Measurements from ENCODE around the gene CNNM1.
A peak's percentile ranks its signal among the peaks of the same experiment; 100 is the strongest.

CNNM1 gene

DNA sequence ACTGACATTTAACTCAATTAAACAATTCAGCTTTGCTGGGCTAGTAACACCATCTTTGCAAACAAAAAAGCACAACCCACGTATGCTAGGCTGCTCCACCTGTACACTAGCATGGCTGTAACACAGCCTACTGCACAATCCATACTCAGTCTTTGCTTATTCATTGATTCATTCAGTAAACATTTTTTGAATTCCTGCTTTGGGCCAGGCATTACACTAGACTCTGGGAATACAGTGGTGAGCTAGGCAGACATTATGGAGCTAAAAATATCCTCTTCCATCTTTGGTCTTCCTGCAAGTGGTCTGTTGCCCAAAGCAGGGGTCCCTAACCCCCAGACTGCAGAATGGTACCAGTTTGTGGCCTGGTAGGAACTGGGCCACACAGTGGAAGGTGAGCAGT, 9.9 kb downstream of the CNNM1 start:
- DNase-seq: no peak

DNA sequence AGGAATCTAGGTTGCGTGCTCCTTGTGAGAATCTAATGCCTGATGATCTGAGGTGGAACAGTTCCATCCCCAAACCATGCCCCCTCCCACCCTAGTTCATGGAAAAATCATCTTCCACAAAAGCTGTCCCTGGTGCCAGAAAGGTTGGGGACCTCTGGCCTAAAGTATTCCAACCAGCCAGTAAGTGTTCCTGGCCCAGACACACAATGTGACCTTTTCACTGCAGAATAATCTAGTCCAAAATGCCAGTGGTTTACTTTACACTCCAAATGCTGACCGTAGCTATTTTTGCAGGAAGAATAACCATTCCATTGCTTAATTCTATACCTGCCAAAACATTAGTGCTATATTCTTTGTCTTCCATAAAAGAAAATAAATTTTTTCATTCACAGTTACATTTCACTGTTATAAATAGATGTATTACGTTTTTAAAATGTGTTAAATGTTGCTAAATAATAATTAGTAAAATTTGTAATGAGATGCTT, 10.4 kb downstream of the CNNM1 start:
- DNase-seq: no peak

DNA sequence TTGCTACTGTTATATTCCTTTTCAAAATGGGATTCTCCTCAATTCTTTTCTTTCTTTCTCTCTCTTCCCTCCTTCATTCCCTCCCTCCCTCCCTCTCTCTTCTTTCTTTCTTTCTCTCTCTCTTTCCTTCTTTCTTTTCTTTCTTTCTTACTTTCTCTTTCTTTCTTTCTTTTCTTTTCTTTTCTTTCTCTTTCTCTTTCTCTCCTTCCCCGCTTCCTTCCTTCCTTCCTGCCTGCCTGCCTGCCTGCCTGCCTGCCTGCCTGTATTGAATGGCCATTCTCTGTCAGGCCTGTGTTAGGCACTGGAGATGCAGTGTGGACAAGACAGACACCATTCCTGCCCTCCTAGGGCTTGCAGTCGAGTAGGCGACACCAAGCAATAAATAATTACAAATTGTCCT, 11.5 kb downstream of the CNNM1 start:
- no peak for DNase-seq

DNA sequence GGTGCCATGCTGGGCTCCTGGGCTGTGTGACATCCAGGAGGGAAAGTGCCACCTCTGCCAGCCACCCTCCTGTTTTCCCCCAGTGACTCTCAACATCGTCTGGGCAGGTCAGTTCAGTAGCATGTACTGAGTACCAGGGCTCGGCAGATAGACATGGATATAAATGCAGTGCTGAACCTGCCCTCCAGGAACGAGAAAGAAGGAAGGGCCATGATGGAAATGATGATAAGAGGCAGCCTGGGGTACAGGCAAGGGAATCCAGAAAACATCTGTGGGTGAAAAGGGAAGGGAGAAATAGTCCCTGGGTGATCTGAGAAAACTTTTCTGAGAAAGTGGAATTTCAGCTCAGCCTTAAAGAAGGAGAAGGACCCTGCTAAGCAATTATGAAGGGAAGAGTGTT, 12.1 kb downstream of the CNNM1 start:
- DNase-seq: no peak

DNA sequence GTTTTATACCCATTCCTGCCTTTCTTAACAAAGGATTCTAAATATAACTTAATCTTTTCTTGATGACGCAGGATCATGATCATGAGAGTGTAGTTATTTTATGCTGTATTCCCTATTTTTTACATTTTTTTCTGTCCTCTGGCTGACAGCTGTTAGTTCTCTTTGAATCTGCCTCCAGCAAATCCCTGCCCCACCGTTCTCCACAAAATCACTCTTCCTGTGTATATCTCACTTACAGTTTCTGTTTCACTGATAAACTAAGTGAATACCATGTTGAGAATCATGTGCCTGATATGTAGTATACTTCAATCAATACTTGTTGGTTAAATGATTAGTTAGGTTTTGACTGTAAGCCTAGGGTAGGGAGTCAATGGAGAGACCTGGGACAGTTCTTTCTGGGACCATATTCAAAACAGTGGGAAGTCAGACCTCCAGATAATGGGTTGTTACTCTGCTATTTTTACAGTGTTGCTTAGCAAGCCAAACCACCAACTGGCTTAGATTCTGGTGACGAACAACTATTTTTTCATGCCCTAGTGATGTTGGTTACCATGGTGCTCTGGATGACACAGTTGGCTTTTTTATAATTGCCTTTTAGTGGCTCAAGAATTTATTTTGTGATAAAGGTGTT, 12.8 kb downstream of the CNNM1 start:
- no peak for DNase-seq

DNA sequence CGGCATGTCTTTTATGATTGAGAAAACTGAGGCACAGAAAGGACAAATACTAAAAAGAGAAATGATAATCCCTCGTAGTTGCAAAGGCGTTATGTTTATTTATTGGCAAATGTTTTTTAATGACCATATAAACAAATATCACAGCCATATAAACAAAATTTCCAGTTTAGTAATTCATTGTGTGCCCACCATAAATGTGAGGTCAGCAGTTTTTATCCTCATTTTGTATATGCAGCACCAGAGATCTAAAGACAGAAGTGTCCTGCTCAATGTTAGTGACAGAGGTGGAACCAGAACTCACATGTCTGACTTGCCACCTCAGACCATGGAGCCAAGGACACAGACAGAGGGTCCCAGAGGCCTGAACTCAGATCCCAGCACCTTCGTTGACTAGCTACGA, 14.1 kb downstream of the CNNM1 start:
- no peak for DNase-seq

DNA sequence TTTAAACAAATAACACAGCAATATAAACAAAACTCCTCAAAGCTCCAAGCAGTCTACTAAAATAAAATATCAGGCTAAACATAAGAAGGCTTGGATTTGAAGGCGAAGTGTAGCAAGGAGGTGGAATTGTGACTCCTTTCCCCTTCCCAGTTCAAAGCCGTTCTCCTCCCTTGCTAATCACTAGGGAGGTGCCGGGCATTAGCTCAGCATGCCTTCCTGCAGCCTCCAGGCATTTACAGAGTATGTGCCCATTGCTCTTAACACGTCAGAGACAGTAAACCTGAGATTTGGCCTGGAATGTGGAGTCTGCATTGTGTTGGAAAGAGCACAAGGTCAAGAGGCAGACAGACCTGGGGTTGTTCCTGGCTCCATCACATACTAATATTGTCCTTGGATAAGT, 15.6 kb downstream of the CNNM1 start:
- DNase-seq: no peak

DNA sequence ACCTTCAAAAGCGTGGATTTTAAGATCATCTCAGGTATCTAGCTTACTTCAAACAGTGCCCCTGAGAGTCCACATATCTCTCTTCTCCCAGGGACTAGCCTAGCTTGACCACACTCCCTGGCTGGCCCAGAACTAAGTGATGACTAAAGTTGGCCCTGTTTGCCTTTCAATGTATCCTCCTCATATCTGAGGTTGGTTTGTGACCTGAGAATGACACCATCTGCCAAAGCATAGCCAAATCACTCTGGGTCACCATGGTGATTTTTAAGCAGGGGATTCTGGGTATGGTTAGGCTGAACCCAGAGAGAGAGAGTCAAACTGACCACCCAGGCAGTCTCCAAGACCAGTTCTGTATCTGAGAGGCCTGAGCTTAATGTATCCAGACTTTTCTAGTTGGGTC, 16.2 kb downstream of the CNNM1 start:
- no peak for DNase-seq

DNA sequence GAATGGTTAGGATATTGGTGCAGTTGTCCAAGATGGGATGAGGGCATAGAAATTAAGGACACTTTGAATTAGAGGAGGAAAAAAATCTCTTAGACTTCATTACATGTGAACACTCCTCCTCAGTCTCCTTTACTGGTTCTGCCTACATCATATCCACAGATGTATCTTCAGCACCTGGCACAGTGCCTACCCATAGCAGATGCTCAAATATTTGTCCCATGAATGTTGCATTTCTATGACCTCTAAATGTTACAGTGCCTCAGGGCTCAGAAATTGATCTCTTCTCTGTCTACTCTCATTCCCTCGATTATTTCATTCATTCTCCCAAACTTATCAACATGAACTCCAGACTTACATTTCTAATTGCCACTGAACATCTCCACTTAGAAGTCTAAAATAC, 17.1 kb downstream of the CNNM1 start:
- no peak for DNase-seq

DNA sequence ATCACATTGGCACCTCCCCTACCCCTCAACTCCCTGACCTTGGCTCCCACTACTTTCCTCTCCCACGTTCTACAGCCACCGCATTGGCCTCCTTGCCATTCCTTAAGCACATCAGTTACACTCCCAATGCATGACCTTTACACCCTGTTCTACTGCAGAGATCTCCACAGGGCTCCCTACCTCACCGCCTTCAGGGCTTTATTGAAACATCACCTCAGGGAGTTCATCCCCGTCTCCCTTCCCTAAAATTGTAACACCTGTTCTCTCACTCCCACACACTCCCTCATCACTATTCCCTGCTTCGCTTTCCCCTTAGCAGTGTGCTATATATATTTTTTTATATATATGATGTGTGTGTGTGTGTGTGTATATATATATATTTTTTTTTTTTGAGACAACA, 18.5 kb downstream of the CNNM1 start:
- DNase-seq: no peak

DNA sequence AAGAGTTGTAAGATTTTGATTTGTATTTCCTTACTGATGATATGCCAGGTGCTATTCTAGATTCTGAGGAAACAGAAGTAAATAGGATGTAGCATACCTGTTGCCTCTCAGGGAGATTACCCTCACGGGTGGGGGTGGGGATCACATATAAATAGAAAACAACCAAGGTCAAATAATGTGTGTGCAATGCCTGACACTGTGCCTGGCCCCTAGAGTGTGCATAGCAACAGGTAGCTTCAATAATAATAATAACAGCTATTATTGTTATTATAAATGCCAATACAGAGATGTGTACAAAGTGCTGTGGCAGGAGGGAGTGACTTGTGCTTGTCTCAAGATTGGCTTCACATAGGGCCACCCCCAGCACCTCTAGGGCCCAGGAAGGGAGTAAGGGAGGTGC, 24.0 kb downstream of the CNNM1 start:
- DNase-seq: no peak

DNA sequence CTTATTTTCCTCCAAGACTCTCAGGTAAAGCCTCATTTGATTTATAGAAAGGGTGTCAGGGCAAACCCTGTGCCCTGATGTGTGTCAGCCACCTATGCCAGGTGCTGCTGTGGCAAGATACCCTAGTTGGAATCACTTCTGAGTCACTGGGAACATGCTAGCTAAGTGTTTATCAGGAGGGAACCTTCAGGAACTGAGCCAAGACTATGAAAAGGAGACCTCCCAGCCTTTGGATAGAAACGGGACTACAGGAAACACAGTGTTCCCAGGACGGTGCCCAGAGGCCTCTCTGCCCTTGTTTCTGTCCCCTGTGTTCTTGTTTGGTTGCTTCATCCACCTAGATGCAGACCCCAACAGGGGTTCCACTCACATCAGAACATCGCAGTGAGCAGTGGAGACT, 28.5 kb downstream of the CNNM1 start:
- DNase-seq: no peak

DNA sequence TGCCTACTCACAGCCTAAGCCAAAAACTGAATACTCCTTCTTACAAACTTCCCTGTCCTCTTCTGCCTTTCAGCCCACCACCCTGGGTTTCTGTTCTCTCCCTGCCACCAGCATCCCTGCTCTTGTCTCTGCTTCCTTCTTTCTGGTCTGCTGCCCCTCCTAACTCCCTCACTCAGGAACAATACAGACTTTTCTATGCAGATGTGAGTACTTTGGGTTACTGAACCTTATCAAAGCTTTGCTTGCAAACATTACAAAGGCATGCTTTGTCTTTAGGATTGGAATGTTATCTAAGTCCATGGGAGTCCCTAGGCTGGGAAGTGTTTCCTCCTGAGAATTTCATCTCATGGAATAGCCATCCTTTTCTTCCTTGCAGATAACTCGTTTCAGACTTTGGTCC, 28.9 kb downstream of the CNNM1 start:
- no peak for DNase-seq

DNA sequence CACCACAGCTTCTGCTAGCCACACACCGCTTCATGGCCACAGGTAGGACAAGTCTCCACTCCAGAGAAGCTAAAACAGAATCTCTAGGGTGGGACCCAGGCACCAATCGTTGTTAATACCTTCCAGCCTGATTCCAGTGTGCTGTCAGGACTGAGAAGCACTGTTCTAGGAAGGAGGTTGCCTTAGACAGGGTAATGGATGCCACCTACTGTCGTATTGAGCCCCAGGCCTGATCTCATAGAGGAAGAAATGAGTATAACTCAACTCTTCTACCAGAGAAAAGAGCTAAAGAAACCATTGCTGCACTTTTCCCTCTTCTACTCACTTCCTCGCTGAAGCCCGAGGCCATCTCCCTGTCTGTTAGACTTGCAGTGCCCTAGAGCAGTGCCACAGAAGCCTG, 31.8 kb downstream of the CNNM1 start:
- no peak for DNase-seq

DNA sequence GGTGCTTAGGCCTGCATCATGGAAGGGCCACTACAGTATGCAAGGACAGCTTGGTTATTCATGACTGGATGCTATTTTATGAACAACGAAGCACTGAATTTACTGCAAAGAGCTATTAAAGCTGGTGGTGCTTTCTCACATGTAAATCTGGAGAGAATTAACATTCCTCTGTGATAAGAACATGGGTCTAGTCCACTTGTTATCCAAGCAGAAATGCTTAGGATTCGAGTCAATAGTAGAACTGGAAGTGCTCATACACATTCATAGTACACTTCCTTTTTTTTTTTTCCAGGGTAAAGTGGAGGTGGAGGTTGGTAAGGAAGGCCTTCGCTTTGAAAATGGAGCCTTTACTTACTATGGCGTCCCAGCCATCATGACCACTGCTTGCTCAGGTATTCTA, 35.0 kb downstream of the CNNM1 start:
- DNase-seq: no peak

DNA sequence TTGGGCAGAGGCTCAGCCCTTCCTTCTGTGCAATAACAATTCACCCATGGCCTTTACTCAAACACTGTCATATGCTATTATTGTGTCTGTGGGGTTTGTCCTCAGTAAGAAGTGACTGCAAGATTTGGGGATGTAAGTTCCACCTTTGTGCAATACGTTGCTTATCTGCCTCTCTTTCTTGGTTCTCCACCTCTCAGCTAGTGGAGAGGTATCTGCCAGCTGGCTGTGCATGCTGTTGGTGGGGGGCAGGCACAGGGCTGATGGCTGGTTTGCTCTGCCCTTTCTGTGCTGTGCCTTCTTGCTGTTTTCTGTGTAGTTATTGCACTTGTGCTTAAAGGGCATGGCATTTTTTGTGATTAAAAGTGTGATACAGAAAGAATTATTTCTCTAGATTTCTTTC, 36.2 kb downstream of the CNNM1 start:
- no peak for DNase-seq

DNA sequence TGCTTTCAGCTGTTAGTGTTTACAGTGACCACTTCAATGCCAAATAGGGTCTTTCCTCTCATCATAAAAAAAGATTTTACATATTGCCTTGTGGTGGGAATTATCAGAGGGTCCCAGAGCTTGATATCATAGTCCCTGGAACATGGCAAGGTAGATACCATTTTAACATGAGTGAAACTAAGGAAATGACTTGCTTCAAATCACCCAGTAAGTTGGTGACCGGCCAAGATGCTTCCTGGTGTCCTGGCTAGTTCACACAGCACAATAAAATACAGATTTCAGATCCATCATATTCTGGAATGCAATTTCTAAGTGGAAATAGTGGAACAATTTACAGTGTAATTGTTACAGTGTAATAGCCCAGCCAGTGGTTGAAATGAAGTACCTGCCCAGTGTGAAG, 36.6 kb downstream of the CNNM1 start:
- no peak for DNase-seq

DNA sequence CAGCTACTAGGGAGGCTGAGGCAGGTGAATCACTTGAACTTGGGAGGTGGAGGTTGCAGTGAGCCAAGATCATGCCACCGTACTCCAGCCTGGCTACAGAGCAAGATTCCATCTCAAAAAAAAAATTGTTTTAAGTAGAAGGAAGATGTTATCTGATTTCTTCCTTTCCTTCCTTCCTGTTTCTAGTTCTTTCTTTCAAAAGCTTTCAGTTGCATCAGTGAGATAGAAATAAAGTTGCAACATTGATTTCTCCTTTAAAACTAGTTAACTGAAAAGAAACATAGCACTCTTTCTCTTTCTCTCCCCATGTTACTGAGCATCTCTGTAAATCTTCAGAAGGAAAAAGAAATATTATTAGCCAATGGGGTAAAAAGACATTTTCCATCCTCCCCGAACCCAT, 37.5 kb downstream of the CNNM1 start:
- no peak for DNase-seq

DNA sequence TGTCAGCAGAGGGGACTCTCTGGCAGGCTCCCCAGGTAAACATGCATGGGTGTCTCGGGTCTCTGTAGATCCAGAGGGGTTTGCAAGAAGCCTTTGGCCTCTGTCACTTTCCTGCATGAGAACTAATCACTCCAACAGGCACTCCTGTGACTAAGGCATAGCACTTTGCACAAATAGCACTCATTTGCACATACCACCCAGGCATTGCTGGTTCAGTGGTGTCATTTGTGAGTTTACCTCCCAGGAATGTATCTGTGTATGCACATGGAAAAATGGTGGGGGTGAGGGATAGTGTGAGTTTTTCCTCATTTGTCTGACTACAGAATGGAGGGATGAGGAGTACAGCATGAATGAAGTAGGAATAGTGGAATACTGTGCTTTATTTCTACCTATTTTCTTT, 39.5 kb downstream of the CNNM1 start:
- no peak for DNase-seq

DNA sequence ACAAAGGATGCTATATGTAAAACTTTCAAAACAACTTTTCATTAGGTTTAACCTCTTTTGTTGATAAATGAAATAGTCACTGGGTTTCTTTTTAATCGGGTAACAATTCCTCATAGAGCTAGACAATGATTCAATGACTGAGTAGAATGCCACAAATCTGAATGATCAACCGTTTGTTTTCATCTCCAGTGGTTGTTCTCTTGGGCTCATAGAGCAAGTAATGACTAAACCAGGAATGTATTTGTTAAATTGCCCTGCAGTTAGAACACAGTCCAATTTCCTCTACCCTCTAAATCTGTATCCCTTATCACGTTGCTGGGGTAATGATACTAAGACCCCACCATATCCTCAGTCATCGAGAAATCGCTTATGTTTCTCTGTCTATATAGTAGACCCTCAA, 40.0 kb downstream of the CNNM1 start:
- no peak for DNase-seq

DNA sequence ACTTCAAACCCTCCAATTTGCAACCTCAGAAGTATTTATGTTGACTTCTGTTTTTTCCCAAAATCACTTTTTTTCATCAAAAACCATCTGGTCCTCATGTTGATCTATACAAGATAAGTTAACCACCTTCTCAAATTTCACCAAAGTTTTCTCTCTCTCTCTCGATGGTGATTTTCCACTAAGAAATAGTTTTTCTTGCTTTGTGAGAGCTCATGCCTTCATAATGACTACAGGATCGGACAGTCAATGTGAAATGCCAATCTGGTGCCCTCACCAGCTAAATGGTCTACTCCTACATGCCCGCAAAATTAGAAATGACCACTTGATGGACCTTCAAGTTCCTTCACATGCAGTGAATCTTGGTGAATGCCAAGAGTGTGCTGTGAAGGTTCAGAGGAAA, 40.4 kb downstream of the CNNM1 start:
- no peak for DNase-seq

DNA sequence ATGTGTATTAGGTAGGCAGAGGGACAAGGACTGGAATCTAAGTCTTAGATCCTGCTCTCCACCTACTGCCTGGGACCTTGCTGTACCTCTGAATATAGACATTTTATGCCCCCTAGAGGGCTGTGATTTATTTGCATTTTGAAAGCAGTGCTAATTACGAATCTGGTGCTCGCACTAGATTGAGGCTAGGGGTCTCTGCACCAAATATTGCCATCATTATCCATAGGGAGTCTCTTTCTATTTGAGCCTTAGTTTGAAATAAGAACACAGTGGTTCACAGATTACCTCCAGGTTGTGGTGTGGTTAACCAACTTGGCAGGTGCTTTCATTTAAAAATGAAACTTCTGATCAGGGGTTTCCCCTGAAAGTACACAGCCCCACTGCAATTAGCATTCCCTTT, 41.8 kb downstream of the CNNM1 start:
- peak in 1 of 2 experiments; percentile 9 for DNase-seq

DNA sequence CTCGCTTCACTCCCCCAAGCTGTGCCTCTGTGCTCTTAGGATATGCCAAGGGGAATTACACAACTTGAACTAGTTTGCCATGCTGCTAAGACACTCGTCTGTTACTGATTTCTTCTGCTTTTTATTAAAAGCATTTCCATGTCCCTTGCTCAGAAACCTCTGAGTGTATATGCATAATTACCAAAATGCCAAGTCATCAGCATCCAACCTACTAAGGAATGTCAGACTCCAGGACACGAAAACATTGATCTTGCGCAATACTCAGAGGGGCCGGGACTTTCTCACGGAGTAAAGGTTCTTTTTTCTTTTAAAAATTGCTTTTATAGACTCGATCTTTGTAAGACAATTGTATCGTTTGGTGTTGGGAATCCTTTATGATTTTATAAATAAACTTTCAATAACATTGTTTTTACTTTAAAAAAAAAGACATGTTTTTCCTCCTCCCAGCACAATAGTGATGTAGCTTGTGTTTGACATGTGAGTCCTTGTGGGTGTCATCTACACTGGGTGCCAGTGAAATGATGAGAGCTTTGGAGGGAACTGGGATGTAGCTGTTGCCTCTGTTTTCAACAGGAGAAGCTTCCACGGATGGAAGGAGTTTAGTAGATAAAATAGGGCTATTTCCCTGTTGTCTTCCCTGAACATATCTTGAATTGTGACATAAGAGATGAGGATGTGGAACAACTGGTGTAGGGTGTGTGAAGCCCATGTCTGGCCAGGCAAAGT, 43.6 kb downstream of the CNNM1 start:
- no peak for DNase-seq

DNA sequence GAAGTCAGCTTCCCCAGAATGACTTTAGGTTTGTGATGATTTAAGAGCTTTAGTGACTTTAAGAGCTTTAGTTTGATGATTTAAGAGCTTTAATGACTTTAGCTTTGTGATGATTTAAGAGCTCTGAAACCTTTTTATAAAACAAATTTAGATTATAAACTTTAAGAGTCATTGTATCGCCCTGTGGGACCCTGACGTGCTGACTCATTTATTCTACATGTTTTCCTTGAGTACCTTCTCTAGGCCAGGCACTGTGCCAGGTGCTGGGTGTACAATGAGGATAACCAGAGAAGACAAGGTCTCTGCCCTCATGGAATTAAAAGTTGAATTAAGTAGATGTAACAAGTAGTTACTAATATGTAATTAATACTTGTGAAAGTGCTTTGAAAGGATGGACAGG, 45.4 kb downstream of the CNNM1 start:
- DNase-seq: no peak

DNA sequence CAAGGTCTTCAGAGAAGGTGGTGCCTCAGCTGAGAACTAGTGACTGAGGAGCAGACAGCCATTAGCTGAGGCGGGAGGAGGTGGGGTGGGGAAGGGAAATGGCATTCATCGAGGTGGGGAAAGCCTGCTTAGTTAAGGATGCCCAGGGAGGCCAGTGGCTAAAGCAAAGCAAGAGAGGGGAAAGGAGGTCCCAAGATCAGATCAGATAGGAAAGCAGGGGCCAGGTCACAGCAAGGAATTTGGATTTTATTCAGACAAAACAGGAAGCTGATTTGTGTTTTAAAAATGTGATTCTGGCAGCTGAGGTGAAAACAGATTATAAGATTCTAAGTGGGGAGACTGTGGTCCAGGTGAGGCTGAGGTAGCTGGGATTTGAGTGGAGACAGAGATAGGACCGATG, 45.8 kb downstream of the CNNM1 start:
- DNase-seq: no peak
